ENCODE data around the gene NMS.
"Not testable (repeated sequence)": the region's sequence is repeated elsewhere in the genome, so short reads cannot be mapped to it uniquely, and the experiment has no call there.

NMS gene, protein sequence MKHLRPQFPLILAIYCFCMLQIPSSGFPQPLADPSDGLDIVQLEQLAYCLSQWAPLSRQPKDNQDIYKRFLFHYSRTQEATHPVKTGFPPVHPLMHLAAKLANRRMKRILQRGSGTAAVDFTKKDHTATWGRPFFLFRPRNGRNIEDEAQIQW

GRCh38 chr2:100470182-100470581, at the start of gene NMS:
TSS of gene NMS (plus strand) at chr2:100470482. CDS start at chr2:100470489, 7 bp downstream.
- no peak for DNase-seq

- no peak for DNase-seq
These were observed 47.8 kb upstream of the NMS start for GRCh38 chr2:100422320-100423055.

GRCh38 chr2:100423631-100424030, 46.7 kb upstream of the NMS start:
- no peak for DNase-seq

- DNase-seq: no peak
These were observed 45.9 kb upstream of the NMS start for GRCh38 chr2:100424277-100424875.

GRCh38 chr2:100425107-100425506, 45.2 kb upstream of the NMS start:
- no peak for DNase-seq

GRCh38 chr2:100425573-100426383, 44.5 kb upstream of the NMS start:
- no peak for DNase-seq

- DNase-seq: no peak
These were observed 43.9 kb upstream of the NMS start for GRCh38 chr2:100426384-100426720.

- no peak for DNase-seq
These were observed 43.2 kb upstream of the NMS start for GRCh38 chr2:100427111-100427510.

DNA sequence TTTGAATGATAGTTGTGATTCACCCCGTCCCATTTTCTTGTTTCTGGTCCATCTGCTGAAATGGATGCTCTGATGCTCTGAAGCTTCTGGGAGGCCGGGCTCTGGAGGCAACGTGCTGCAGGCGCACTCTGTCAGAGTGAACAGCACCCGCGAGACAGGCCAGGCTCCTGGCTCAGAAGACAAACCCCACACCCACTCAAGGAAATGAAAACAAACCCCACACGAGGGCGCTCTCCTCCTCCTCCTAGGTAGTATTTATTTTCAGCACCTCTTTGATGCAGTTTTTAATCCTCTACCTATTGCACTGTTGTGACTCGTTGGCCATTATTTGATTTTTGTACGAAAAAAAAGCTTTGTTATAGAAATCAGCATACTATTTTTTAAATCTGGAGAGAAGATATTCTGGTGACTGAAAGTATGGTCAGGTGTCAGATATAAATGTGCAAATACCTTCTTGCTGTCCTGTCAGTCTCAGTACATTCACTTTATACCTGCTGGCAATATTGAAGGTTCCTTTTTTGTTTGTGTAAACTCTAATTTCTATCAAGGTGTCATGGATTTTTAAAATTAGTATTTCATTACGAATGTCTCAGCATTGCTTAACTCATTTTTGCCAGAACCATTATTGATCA, 42.5 kb upstream of the NMS start:
- DNase-seq: no peak

DNA sequence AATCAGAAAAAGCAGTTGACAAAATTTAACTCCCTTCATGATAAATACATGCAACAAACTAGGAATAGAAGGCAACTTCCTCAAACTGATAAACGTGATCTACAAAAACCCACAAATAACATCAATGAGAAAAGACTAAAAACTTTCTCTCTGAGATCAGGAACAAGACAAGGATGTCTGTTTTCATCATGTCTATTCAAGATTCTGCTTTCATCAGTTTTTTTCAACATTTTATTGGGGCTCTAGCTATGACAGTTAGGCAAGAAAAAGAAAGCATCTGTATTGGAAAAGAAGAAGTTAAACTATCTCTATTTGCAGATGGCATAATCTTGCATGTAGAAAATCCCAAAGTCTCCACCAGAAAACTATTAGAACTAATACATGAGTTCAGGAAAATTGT, 40.6 kb upstream of the NMS start:
- DNase-seq: no peak

- no peak for DNase-seq
These were observed 32.5 kb upstream of the NMS start for GRCh38 chr2:100437751-100438150.

- no peak for DNase-seq
These were observed 23.6 kb upstream of the NMS start for GRCh38 chr2:100446696-100447095.

DNA sequence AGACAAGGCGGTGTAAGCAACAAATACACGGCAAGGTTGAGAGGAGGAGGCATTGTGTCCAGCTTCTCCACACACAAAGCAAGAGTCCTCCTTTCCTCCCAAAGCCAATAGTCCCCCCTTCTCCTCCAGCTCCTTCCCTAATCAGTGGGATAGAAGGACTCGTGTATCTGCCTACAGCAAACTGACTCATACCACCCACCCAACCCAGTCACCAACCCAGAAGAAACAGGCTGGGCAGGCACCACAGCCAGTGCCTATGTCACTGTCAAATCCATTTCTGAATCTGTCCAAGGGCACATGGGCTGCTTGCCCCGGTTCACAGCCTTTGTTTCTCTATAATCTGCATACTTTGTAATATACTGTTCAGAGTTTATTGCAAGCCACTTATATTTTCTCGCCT, 19.2 kb upstream of the NMS start:
- no peak for DNase-seq

- no peak for DNase-seq
These were observed 18.5 kb upstream of the NMS start for GRCh38 chr2:100451734-100452133.

DNA sequence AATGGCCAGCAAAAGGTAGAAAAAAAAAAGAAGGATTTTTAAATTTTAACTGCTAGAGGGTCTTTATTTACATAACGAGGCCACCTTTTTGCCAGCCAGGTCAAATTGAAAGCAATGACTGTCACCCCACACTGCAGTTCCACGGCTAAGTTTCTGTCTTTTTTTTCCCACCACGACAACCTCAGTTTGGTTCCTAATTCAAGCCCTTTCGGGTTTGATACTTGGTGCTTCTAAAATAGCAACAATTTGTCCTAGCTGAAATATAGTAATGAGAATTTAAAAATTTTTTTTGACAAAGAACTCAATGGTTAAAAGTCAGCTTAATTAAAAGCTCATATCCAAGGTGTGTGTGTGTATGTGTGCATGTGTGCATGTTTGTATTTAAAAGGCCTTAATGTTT, 16.4 kb upstream of the NMS start:
- no peak for DNase-seq

DNA sequence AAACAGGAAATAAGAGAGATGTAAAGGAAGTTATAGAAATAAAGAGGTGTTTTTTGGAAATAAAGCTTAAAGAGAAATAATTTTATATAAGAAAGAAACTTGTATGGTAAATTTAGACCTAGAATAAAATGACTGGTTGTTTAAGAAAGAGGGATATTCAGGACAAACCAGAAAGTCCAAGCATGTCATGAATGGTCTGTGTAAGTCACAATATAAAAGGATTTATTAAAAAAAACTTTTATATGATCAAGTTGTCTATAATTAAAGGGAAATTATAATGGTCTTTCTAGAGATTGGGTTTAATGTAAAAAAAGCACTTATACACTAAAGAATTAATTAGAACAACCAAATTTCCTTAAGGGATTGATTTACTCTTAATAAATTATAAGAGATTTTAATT, 13.9 kb upstream of the NMS start:
- not testable (repeated sequence) for DNase-seq

DNA sequence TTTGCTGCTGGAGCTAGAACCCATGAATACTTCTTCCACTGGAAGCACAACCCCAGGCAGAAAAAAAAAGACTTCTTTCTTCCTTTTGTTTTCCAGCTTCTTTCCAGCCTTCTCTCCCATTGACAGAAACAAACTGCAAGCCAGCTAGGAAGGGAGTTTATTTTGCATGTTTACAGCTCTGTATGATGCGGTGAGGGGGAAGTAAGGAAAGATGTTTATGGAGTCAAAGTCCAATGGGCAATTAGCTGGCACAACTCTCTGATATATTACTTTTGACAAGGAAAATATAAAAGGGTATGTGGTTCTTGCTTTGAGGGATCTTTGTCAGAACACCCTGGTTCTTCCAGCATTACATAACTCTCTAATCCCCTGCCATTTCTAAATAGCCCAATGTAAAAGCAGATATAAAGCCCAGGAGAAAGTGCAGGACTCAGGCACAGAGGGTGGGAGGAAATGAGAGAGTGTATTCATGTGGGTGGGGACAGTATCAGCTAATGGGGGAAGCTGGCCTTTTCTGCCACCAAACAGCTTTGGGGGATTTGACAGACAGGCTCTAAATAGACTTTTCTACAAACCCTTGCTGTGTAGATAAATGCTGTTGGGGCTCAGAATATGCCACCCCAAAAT, 9.3 kb upstream of the NMS start:
- DNase-seq: no peak

GRCh38 chr2:100470898-100471514, 724 bp downstream of the NMS start:
- DNase-seq: no peak

- DNase-seq: no peak
These were observed 6.3 kb downstream of the NMS start for GRCh38 chr2:100476606-100477005.

DNA sequence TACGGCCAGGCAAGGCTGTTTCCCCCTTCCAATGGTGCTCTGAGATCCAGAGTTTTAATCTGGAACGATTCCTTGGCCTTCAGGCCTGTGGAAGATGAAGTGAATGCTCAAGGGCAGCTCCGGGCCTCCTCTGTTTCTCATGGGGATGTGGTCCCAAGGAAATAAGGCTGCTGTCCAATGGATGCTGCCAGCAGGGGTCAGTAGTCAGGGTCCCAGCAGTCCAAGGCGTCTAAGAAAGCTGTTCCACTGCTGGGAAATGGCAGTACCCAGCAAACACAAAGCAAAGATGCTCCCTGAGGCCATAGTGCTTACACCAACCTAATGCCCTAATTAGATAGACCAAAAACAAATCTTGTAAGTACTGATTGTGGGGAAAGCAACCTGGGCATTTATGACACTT, 12.5 kb downstream of the NMS start:
- no peak for DNase-seq

- no peak for DNase-seq
These were observed 13.6 kb downstream of the NMS start for GRCh38 chr2:100483895-100484294.

GRCh38 chr2:100484390-100484789, 14.1 kb downstream of the NMS start:
- DNase-seq: no peak

Measured in amniotic stem cell (primary cell).